HepG2 (cell line): ENCODE data around the gene HOXD9.

Experiments used
- PCBP2 ChIP-seq: fragments of 200-400 bp; formaldehyde crosslinking; optimal IDR thresholded peaks from 2 replicates; pipeline ENCODE3; 2018; ENCODE audit warnings: low read length, low read depth; ENCODE audit not compliant: poor library complexity, severe bottlenecking
- RFX5 ChIP-seq: IDR thresholded peaks from 2 replicates; pipeline ENCODE4 v1.6.1; 2011; ENCODE audit warnings: low read depth, low read length, improper control_type of control experiment
- TCF7 ChIP-seq: sonication (generic); IDR thresholded peaks from 2 replicates; pipeline ENCODE4 v1.6.1; 2016; ENCODE audit warnings: antibody characterized with exemption, low read depth
- TF ChIP-seq, protein P1 (sequence below): sonication (generic); formaldehyde crosslinking; IDR thresholded peaks from 2 replicates; pipeline ENCODE4 v1.5.0; 2020; ENCODE audit warnings: mild to moderate bottlenecking, missing genetic modification reagents
- TF ChIP-seq, protein P2 (sequence below): IDR thresholded peaks from 2 replicates; pipeline ENCODE4 v1.6.1; 2016; ENCODE audit warnings: mild to moderate bottlenecking

DNA sequence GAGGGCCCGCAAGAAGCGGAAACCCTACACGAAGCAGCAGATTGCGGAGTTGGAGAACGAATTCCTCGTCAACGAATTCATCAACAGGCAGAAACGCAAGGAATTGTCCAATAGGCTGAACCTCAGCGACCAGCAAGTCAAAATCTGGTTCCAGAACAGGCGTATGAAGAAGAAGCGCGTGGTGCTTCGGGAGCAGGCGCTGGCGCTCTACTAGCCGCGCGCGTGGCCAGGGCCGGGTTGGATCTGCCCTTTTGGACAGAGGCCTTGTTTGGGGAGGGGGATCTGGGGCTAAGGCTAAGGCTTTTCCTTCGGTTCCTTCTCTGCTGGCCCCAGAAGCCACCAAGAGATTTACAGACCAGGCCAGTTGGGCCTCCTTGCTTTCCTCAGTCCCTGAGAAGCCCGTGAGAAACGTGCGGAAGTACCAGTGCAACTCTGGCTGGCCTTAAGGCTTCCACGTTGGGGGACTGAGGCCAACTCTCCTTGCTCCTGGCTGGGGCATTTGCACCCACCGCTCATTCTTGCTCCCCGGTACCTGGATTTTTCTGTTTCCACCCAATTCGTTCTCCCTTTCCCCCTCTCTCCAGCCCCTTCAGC is 21.9 kb upstream of the HOXD9 start:
- no peak for TF ChIP-seq TCF7
- TF ChIP-seq, protein P1, sequence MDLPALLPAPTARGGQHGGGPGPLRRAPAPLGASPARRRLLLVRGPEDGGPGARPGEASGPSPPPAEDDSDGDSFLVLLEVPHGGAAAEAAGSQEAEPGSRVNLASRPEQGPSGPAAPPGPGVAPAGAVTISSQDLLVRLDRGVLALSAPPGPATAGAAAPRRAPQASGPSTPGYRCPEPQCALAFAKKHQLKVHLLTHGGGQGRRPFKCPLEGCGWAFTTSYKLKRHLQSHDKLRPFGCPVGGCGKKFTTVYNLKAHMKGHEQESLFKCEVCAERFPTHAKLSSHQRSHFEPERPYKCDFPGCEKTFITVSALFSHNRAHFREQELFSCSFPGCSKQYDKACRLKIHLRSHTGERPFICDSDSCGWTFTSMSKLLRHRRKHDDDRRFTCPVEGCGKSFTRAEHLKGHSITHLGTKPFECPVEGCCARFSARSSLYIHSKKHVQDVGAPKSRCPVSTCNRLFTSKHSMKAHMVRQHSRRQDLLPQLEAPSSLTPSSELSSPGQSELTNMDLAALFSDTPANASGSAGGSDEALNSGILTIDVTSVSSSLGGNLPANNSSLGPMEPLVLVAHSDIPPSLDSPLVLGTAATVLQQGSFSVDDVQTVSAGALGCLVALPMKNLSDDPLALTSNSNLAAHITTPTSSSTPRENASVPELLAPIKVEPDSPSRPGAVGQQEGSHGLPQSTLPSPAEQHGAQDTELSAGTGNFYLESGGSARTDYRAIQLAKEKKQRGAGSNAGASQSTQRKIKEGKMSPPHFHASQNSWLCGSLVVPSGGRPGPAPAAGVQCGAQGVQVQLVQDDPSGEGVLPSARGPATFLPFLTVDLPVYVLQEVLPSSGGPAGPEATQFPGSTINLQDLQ: no peak
- TF ChIP-seq, protein P2, sequence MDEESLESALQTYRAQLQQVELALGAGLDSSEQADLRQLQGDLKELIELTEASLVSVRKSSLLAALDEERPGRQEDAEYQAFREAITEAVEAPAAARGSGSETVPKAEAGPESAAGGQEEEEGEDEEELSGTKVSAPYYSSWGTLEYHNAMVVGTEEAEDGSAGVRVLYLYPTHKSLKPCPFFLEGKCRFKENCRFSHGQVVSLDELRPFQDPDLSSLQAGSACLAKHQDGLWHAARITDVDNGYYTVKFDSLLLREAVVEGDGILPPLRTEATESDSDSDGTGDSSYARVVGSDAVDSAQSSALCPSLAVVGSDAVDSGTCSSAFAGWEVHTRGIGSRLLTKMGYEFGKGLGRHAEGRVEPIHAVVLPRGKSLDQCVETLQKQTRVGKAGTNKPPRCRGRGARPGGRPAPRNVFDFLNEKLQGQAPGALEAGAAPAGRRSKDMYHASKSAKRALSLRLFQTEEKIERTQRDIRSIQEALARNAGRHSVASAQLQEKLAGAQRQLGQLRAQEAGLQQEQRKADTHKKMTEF: no peak
- TF ChIP-seq RFX5: no peak
- TF ChIP-seq PCBP2: no peak
